Endothelial cell of umbilical vein (primary cell): ENCODE data around the gene SLC2A8. TPM values are rescaled to one million over a fixed set of nuclear protein-coding genes. Genes with fewer than 3 reads are reported as not detected.

ENCODE experiments used
- BruUV-seq: library from RNA; stranded (reverse); fragments of 400-500 nt; replicated peaks from 2 replicates; lab custom pipeline; 2021; lab: Mats Ljungman, UMichigan
- CTCF ChIA-PET: fragments of 300-600, 350-600 bp; sonication (Branson Sonifier 250); formaldehyde crosslinking; loops from one replicate; lab custom pipeline; 2021; ENCODE audit warnings: antibody characterized with exemption, inconsistent platforms; lab: Charles Lee
- POLR2A ChIA-PET: fragments of 300-600, 350-600 bp; sonication (Branson Sonifier 250); formaldehyde crosslinking; loops from one replicate; lab custom pipeline; 2021; ENCODE audit warnings: antibody characterized with exemption, inconsistent platforms; lab: Charles Lee
- DNase-seq: peaks from one replicate; pipeline ENCODE4 v3.0.0-alpha.2; 2011; ENCODE audit warnings: low read depth, low spot score
- FAIRE-seq: peaks from 2 replicates; lab custom pipeline; 2011; peaks lifted over from hg19 to GRCh38; lab: Jason Lieb, UNC
- H2AFZ ChIP-seq: 2 replicates; pipeline ENCODE4 v1.6.0; 2012; ENCODE audit warnings: low read depth, low read length, control low read depth, inconsistent platforms
- H3K27ac ChIP-seq: 2 replicates; pipeline ENCODE4 v1.5.1; 2011; ENCODE audit warnings: low read depth, mild to moderate bottlenecking, control low read depth, low read length, moderate library complexity; ENCODE audit not compliant: insufficient read depth
- H3K27me3 ChIP-seq, 2 experiments: 2 replicates each; pipeline versions ENCODE4 v1.6.0 to v1.6.1; 2011; ENCODE audit warnings: low read length in 2 of 2, mixed read lengths in 1 of 2; ENCODE audit not compliant: control insufficient read depth in 2 of 2, insufficient read depth in 2 of 2
- H3K36me3 ChIP-seq, 2 experiments: 2 replicates in 1 of 2; 3 replicates in 1 of 2; pipeline ENCODE4 v1.5.1; 2011; ENCODE audit warnings: low read length in 2 of 2, mild to moderate bottlenecking in 1 of 2, moderate library complexity in 1 of 2; ENCODE audit not compliant: control insufficient read depth in 2 of 2, insufficient read depth in 2 of 2; ENCODE audit errors: extremely low read depth in 1 of 2
- H3K4me1 ChIP-seq: 3 replicates; pipeline ENCODE4 v1.5.1; 2011; ENCODE audit warnings: mild to moderate bottlenecking, low read length; ENCODE audit not compliant: control insufficient read depth, insufficient read depth; ENCODE audit errors: extremely low read depth
- H3K4me2 ChIP-seq: 2 replicates; pipeline ENCODE4 v1.6.1; 2011; ENCODE audit warnings: low read length, control low read depth, mixed read lengths; ENCODE audit not compliant: insufficient read depth
- H3K4me3 ChIP-seq, 3 experiments: fragments of 200-600 bp in 1 of 3; sonication (generic), shearing (Covaris generic) in 1 of 3; replicated peaks in 1 of 3; 2 replicates each; pipeline ENCODE4 v1.5.1; 2011 to 2016; ENCODE audit warnings: control low read depth in 3 of 3, low read length in 3 of 3, mild to moderate bottlenecking in 2 of 3, inconsistent platforms in 1 of 3, low read depth in 1 of 3, moderate library complexity in 1 of 3; ENCODE audit not compliant: insufficient read depth in 1 of 3
- H3K79me2 ChIP-seq: 2 replicates; pipeline ENCODE4 v1.6.0; 2012; ENCODE audit warnings: low read length, inconsistent platforms; ENCODE audit not compliant: control insufficient read depth, insufficient read depth
- H3K9ac ChIP-seq: replicated peaks from 2 replicates; pipeline ENCODE3; 2011; ENCODE audit warnings: low read length, control low read depth; ENCODE audit not compliant: insufficient read depth; ENCODE audit errors: extremely low read depth
- H3K9me1 ChIP-seq: replicated peaks from 3 replicates; pipeline ENCODE4 v1.6.0; 2011; ENCODE audit warnings: mild to moderate bottlenecking, low read length; ENCODE audit not compliant: control insufficient read depth, insufficient read depth; ENCODE audit errors: extremely low read depth
- H3K9me3 ChIP-seq: replicated peaks from 2 replicates; pipeline ENCODE4 v1.5.1; 2012; ENCODE audit warnings: low read length, inconsistent platforms; ENCODE audit not compliant: control insufficient read depth, insufficient read depth
- H4K20me1 ChIP-seq: replicated peaks from 2 replicates; pipeline ENCODE3; 2011; ENCODE audit warnings: mild to moderate bottlenecking, low read length; ENCODE audit not compliant: control insufficient read depth, insufficient read depth; ENCODE audit errors: extremely low read depth
- EZH2 ChIP-seq: IDR thresholded peaks from 2 replicates; pipeline ENCODE4 v1.6.1; 2012; ENCODE audit warnings: borderline replicate concordance, low read depth, mild to moderate bottlenecking, moderate library complexity, low read length, inconsistent platforms; ENCODE audit not compliant: severe bottlenecking
- FOS ChIP-seq: IDR thresholded peaks from 2 replicates; pipeline ENCODE4 v1.6.1; 2011; ENCODE audit warnings: mild to moderate bottlenecking, low read length, moderate library complexity, borderline replicate concordance; ENCODE audit not compliant: insufficient read depth
- GATA2 ChIP-seq: IDR thresholded peaks from 2 replicates; pipeline ENCODE4 v1.7.0; 2011; ENCODE audit warnings: low read depth, mild to moderate bottlenecking, moderate library complexity, mixed read lengths, low read length; ENCODE audit not compliant: insufficient read length, insufficient read depth
- JUN ChIP-seq: IDR thresholded peaks from 2 replicates; pipeline ENCODE4 v1.6.1; 2011; ENCODE audit warnings: borderline replicate concordance, low read depth; ENCODE audit not compliant: insufficient read length, insufficient read depth
- MAX ChIP-seq: IDR thresholded peaks from 2 replicates; pipeline ENCODE4 v1.6.1; 2011; ENCODE audit not compliant: insufficient read depth, insufficient read length
- MYC ChIP-seq: IDR thresholded peaks from one replicate; pipeline ENCODE4 v1.6.1; 2011; ENCODE audit warnings: mild to moderate bottlenecking, low read depth, low read length
- POLR2A ChIP-seq: IDR thresholded peaks from 2 replicates; pipeline ENCODE4 v1.6.1; 2012; ENCODE audit warnings: low read depth, mild to moderate bottlenecking, control low read depth, low read length
- POLR2AphosphoS5 ChIP-seq: IDR thresholded peaks from 2 replicates; pipeline ENCODE4 v1.6.1; 2012; ENCODE audit warnings: low read depth, mild to moderate bottlenecking, control low read depth, low read length, moderate library complexity; ENCODE audit not compliant: insufficient read depth
- dilution Hi-C: fragments of 300-500 bp; cut with MboI; formaldehyde crosslinking; loops from one replicate; pipeline ENCODE4 v1.15.0; 2019; ENCODE audit warnings: low sequenced_read_pairs; ENCODE audit not compliant: extremely low pct_ligation_motif_present
- intact Hi-C: fragments of 100-400 bp; cut with micrococcal nuclease; formaldehyde crosslinking; loops from one replicate; pipeline ENCODE4 v1.10.0; 2022
- polyA plus RNA-seq, 4 experiments: library from polyadenylated mRNA; depleted of rRNA in 3 of 4; stranded (reverse) in 3 of 4; unstranded in 1 of 4; fragments of >200 nt; gene quantifications; 2 replicates each; pipeline versions ENCODE4 v1.2.1 to v1.2.3, GENCODE V29; 2011 to 2012; ENCODE audit warnings: missing spikeins in 1 of 4
- total RNA-seq: library from RNA; stranded (reverse); gene quantifications from 2 replicates; pipeline ENCODE4 v1.2.3, GENCODE V29; 2021
- TF ChIP-seq, protein P1 (sequence below), 2 donors: IDR thresholded peaks; 1 replicate in 1 of 2; 2 replicates in 1 of 2; pipeline ENCODE4 v1.5.1; 2011; ENCODE audit warnings: low read length in 2 of 2, mild to moderate bottlenecking in 2 of 2, moderate library complexity in 2 of 2, control low read depth in 1 of 2, inconsistent platforms in 1 of 2, low read depth in 1 of 2; ENCODE audit not compliant: insufficient read depth in 1 of 2; ENCODE audit errors: extremely low read depth in 1 of 2

Gene SLC2A8
- total and polyA plus RNA-seq, 2 donors (not counting 3 experiments of a cell fraction or from before 2014, with no cell fraction given) = 19.3 to 26.1 TPM

DNA sequence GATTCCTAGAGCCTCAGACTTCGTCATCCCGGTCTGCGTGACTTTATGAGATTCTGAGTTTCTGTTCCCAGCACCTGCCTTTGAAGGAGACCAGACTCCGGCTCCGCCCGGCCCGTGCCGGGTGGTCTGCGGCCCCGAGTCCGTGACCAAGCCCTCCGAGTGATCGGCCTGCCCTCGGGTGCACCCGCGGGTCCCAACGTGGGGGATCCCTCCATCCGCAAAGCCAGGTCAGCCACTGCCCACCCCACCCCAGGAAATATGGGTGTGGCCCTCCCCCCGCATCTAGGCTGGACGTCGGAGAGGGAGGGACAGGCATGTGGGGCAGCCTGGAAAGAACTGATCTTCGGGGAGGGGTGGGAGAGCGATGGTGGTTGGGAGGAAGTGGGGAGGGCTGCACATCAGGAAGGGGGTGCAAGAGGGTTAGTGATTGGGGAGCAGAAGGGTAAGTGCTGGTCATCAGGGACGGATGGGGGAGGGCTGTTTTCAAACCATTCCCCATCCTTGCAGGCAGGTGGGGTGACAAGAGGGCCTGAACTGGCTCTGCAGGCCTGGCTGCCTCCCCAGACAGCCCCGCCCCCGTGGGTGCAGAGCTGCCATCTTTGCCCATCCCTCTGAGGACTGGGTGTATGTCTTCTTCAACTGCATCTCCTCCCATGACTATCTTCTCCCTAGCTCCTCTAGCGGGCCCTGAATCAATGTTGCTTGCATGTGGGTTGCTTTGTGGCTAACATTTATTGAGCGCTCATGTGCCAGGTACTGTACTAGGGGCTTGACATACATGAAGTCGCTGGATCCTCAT, 55.1 kb downstream of the SLC2A8 start:
- Histone ChIP-seq H3K9me1 (no peaks in the 10 kb centered on the region), H3K4me1 (peaks cover 19% of the 10 kb centered on the region), H3K4me3 (peak overlapping the region; percentile 54 to 85 (median 60)), H3K9me3 (no peaks in the 10 kb centered on the region), H2AFZ (peak overlapping the region; percentile 85), H3K27ac (peak overlapping the region; percentile 65), H3K9ac (peak overlapping the region; percentile 88), H3K79me2 (peaks cover 34% of the 10 kb centered on the region), H4K20me1 (no peaks in the 10 kb centered on the region), H3K36me3 (peaks cover 9 to 16% of the 10 kb centered on the region in 2 experiments), H3K27me3 (no peaks in the 10 kb centered on the region), H3K4me2 (peak overlapping the region; percentile 45)
- dilution Hi-C loops = no loop called here
- POLR2A ChIA-PET = interaction anchor here (0.6 to 2.6 kb wide), 7 partner anchors 8 to 487 kb away, joined by 3 to 10 read pairs (median 3); partner anchors contain the start of gene ZNF79
- TSS peak; percentile 34 for BruUV-seq
- DNase-seq = peak; percentile 65
- FAIRE-seq = peak; percentile 46
- CTCF ChIA-PET = interaction anchor here (0.9 to 1.8 kb wide), 3 partner anchors 10 to 28 kb away, joined by 3 to 5 read pairs (median 4); partner anchors contain the start of gene ZNF79
- intact Hi-C loops = loop anchor here (2.0 kb wide), 1 partner anchor 127 kb away; no protein-coding TSS in a partner anchor
- TF ChIP-seq FOS = no peak
- no peak for TF ChIP-seq POLR2AphosphoS5
- TF ChIP-seq MYC = no peak
- no peak for TF ChIP-seq POLR2A
- TF ChIP-seq EZH2 = no peak
- no peak for TF ChIP-seq JUN
- TF ChIP-seq, protein P1, sequence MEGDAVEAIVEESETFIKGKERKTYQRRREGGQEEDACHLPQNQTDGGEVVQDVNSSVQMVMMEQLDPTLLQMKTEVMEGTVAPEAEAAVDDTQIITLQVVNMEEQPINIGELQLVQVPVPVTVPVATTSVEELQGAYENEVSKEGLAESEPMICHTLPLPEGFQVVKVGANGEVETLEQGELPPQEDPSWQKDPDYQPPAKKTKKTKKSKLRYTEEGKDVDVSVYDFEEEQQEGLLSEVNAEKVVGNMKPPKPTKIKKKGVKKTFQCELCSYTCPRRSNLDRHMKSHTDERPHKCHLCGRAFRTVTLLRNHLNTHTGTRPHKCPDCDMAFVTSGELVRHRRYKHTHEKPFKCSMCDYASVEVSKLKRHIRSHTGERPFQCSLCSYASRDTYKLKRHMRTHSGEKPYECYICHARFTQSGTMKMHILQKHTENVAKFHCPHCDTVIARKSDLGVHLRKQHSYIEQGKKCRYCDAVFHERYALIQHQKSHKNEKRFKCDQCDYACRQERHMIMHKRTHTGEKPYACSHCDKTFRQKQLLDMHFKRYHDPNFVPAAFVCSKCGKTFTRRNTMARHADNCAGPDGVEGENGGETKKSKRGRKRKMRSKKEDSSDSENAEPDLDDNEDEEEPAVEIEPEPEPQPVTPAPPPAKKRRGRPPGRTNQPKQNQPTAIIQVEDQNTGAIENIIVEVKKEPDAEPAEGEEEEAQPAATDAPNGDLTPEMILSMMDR (IDR thresholded peaks at IDR 0.05; ENCODE audit: extremely low read depth in 1 of 2, insufficient read depth in 1 of 2, low read depth in 1 of 2, low read length in 2 of 2) = no peak
- TF ChIP-seq MAX = no peak
- no peak for TF ChIP-seq GATA2
